ENCODE results near the gene METTL17. TPM values are rescaled to one million over a fixed set of nuclear protein-coding genes. Genes with fewer than 3 reads are reported as not detected.

Gene METTL17
- total and polyA plus RNA-seq, 9 of the 15 experiments (the other 6 are each of a cell fraction or from before 2014, with no cell fraction given): 65.6 to 150 (median 90.0) TPM

DNA sequence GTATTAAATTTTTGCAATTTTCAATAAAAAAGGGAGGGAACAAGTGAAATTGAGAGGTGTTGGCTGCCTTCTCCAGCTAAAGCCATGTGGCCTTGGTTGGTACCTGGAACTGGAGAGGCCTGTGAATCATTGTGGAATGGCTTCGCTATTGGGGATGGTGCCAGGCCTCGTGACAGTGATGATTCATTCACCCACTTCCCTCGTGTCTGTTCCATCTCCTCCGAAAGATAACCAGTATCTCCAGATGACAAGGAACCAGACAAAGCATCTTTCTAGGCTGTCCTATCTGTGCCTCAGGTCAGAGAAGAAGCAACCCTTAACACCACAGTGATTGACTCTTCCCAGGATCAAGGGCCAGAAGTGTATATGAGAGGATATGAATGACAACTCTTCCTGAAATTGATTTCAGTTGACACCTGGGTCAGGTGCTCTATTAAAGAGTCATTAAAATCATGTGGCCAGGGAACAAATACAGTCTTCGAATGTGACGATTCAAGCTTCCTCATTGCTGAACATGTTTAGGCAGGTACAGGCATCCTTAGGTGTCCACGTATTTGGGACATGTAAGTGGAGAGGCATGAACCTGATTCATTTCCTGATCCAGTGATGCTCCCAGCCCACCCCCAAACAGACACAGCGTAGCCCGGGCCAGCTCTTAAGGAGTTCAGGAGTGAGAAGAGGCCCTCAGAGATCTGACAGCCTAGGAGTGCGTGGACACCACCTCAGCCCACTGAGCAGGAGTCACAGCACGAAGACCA is 52.1 kb downstream of the METTL17 start, which contains the start of gene RNASE7 (continued):
- TF ChIP-seq CBFA2T2 (conservative IDR thresholded peaks at IDR 0.05) (0 out of 2 replicates have a peak, but pooled peaks have one; percentile 19), PYGO2 (tag; IDR thresholded peaks at IDR 0.05) (no peak), FOSL1 (tag; conservative IDR thresholded peaks at IDR 0.05) (peak; percentile 94), NFIX (CRISPR knock-in tag; IDR thresholded peaks at IDR 0.05; ENCODE audit: low read depth) (no peak)
- TF ChIP-seq, protein P1, sequence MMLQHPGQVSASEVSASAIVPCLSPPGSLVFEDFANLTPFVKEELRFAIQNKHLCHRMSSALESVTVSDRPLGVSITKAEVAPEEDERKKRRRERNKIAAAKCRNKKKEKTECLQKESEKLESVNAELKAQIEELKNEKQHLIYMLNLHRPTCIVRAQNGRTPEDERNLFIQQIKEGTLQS (IDR thresholded peaks at IDR 0.05): peak; percentile 37; the same call in 1 of the 2 replicates
- TF ChIP-seq, protein P1 (CRISPR knock-in tag; conservative IDR thresholded peaks at IDR 0.05): no peak

DNA sequence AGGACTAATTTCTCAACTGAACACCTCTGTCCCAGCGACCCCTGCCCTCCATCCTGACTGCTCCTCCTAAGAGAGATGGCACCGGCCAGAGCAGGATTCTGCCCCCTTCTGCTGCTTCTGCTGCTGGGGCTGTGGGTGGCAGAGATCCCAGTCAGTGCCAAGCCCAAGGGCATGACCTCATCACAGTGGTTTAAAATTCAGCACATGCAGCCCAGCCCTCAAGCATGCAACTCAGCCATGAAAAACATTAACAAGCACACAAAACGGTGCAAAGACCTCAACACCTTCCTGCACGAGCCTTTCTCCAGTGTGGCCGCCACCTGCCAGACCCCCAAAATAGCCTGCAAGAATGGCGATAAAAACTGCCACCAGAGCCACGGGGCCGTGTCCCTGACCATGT is 53.1 kb downstream of the METTL17 start:
- in situ Hi-C loops (cut with MboI): no loop called here
- FAIRE-seq: no peak

More for the DNA sequence above, 53.1 kb downstream of the METTL17 start:
- Histone ChIP-seq H4K20me1 (replicated peaks; ENCODE audit: control insufficient read depth, insufficient read depth, low read length) (no peaks in the 10 kb centered on the region), H3K4me1 (replicated peaks in 1 of 2; ENCODE audit: control insufficient read depth in 2 of 2, insufficient read depth in 2 of 2, low read length in 2 of 2) (peaks cover 5 to 25% of the 10 kb centered on the region in 2 experiments; a peak in 4 of 5 replicates), H3K27ac (ENCODE audit: extremely low read depth, low read depth, low read length) (no peak overlapping the region), H3K9ac (ENCODE audit: insufficient read depth in 1 of 2, low read depth in 2 of 2, low read length in 2 of 2) (no peak overlapping the region), H3K9me1 (ENCODE audit: control insufficient read depth, insufficient read depth, low read length) (no peaks in the 10 kb centered on the region), H3K27me3 (ENCODE audit: control insufficient read depth in 2 of 2, insufficient read depth in 2 of 2, low read length in 2 of 2) (no peaks in the 10 kb centered on the region), H2AFZ (ENCODE audit: low read depth, low read length) (no peak overlapping the region), H3K36me3 (ENCODE audit: control insufficient read depth, insufficient read depth, low read length) (no peaks in the 10 kb centered on the region), H3K4me2 (ENCODE audit: insufficient read depth, low read length) (no peak overlapping the region), H3K4me3 (no peak overlapping the region), H3K9me3 (replicated peaks; ENCODE audit: control insufficient read depth, insufficient read depth, low read depth, low read length) (no peaks in the 10 kb centered on the region), H3K79me2 (ENCODE audit: control insufficient read depth, insufficient read depth, low read length) (no peaks in the 10 kb centered on the region)
- ChIA-PET CTCF (ENCODE audit: low intra/inter-chr PET ratio) (no interaction called here), POLR2A (interaction anchor here (0.7 kb wide), 1 partner anchor 28 kb away, joined by 3 read pairs; no protein-coding TSS in a partner anchor)
- intact Hi-C loops (cut with micrococcal nuclease): loop anchor here (5.0 kb wide), 1 partner anchor 186 kb away; no protein-coding TSS in a partner anchor
- DNase-seq (ENCODE audit: extremely low read depth in 1 of 4, low spot score in 3 of 4): no peak
- no peak for TF ChIP-seq ATF7 (IDR thresholded peaks at IDR 0.05)
- TF ChIP-seq, protein P2, sequence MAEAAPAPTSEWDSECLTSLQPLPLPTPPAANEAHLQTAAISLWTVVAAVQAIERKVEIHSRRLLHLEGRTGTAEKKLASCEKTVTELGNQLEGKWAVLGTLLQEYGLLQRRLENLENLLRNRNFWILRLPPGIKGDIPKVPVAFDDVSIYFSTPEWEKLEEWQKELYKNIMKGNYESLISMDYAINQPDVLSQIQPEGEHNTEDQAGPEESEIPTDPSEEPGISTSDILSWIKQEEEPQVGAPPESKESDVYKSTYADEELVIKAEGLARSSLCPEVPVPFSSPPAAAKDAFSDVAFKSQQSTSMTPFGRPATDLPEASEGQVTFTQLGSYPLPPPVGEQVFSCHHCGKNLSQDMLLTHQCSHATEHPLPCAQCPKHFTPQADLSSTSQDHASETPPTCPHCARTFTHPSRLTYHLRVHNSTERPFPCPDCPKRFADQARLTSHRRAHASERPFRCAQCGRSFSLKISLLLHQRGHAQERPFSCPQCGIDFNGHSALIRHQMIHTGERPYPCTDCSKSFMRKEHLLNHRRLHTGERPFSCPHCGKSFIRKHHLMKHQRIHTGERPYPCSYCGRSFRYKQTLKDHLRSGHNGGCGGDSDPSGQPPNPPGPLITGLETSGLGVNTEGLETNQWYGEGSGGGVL (CRISPR knock-in tag; IDR thresholded peaks at IDR 0.05): no peak
- no peak for TF ChIP-seq PHB (CRISPR knock-in tag; IDR thresholded peaks at IDR 0.05)
- TF ChIP-seq PYGO2 (tag; IDR thresholded peaks at IDR 0.05): no peak
- no peak for TF ChIP-seq MAFK (IDR thresholded peaks at IDR 0.05; ENCODE audit: low read length)
- TF ChIP-seq DNMT1 (IDR thresholded peaks at IDR 0.05): no peak
- no peak for TF ChIP-seq KLF13 (tag; IDR thresholded peaks at IDR 0.05; ENCODE audit: borderline replicate concordance, low read depth)
- no peak for TF ChIP-seq ZNF764 (CRISPR knock-in tag; IDR thresholded peaks at IDR 0.05; ENCODE audit: low read depth)
- no TSS peak for BruUV-seq (replicated peaks)
- no peak for ATAC-seq
- WGBS (ENCODE audit: insufficient coverage, low coverage, missing lambda C conversion rate): 48% methylated on average over 8 of the region's 8 CpGs

All from K562 (cell line).